Liver (tissue), 9 donors: ENCODE data around the gene ZNF837. TPM values are rescaled to one million over a fixed set of nuclear protein-coding genes. Genes with fewer than 3 reads are reported as not detected.
A peak's percentile ranks its signal among the peaks of the same experiment; 100 is the strongest.

ENCODE experiments used
- DNase-seq: peaks from one replicate; pipeline ENCODE4 v3.0.0-alpha.2; 2017; ENCODE audit warnings: low spot score
- H3K27ac ChIP-seq, 2 donors: one replicate each; pipeline ENCODE4 v1.7.0; 2013; ENCODE audit warnings: inconsistent platforms in 2 of 2, low read length in 2 of 2, control low read depth in 1 of 2, low read depth in 1 of 2, mild to moderate bottlenecking in 1 of 2
- H3K27me3 ChIP-seq, 4 donors: one replicate each; pipeline versions ENCODE4 v1.6.1 to v1.7.0; 2013; ENCODE audit warnings: low read length in 3 of 4, inconsistent platforms in 1 of 4, mild to moderate bottlenecking in 1 of 4, moderate library complexity in 1 of 4; ENCODE audit not compliant: control insufficient read depth in 4 of 4, insufficient read depth in 4 of 4
- H3K36me3 ChIP-seq, 4 donors: one replicate each; pipeline versions ENCODE4 v1.6.1 to v1.7.0; 2013; ENCODE audit warnings: low read length in 3 of 4, mild to moderate bottlenecking in 3 of 4, low read depth in 1 of 4, moderate library complexity in 1 of 4; ENCODE audit not compliant: control insufficient read depth in 4 of 4, insufficient read depth in 3 of 4
- H3K4me1 ChIP-seq, 4 donors: one replicate each; pipeline versions ENCODE4 v1.6.1 to v1.7.0; 2013; ENCODE audit warnings: low read length in 3 of 4, mild to moderate bottlenecking in 3 of 4, moderate library complexity in 1 of 4; ENCODE audit not compliant: control insufficient read depth in 4 of 4, insufficient read depth in 4 of 4
- H3K4me3 ChIP-seq, 3 donors: one replicate each; pipeline versions ENCODE4 v1.6.1 to v1.7.0; 2013; ENCODE audit warnings: low read length in 3 of 3, control low read depth in 1 of 3, low read depth in 1 of 3, mild to moderate bottlenecking in 1 of 3
- H3K9ac ChIP-seq, 2 donors: one replicate each; pipeline ENCODE4 v1.7.0; 2013; ENCODE audit warnings: low read length in 2 of 2, mild to moderate bottlenecking in 2 of 2, moderate library complexity in 2 of 2, control low read depth in 1 of 2, low read depth in 1 of 2
- H3K9me3 ChIP-seq, 4 donors: one replicate each; pipeline versions ENCODE4 v1.6.1 to v1.7.0; 2013; ENCODE audit warnings: low read length in 3 of 4; ENCODE audit not compliant: control insufficient read depth in 4 of 4
- ATF3 ChIP-seq: IDR thresholded peaks from 2 replicates; pipeline ENCODE4 v1.6.1; 2016; ENCODE audit warnings: antibody characterized with exemption
- CTCF ChIP-seq: fragments of 150-350 bp; IDR thresholded peaks from 2 replicates; pipeline ENCODE4 v1.5.1; 2017; ENCODE audit warnings: improper control_type of control experiment, low read depth, low read length; ENCODE audit not compliant: missing input control
- EGR1 ChIP-seq, 2 donors: IDR thresholded peaks; 2 replicates each; pipeline ENCODE4 v1.6.1; 2016 to 2018; ENCODE audit warnings: antibody characterized with exemption in 2 of 2, low read depth in 2 of 2
- FOXA1 ChIP-seq: IDR thresholded peaks from 2 replicates; pipeline ENCODE4 v1.6.1; 2016; ENCODE audit warnings: antibody characterized with exemption
- FOXA2 ChIP-seq: IDR thresholded peaks from 2 replicates; pipeline ENCODE4 v1.6.1; 2016; ENCODE audit warnings: antibody characterized with exemption
- GABPA ChIP-seq, 2 donors: IDR thresholded peaks in 1 of 2; conservative IDR thresholded peaks in 1 of 2; 2 replicates each; pipeline ENCODE4 v1.6.1; 2016; ENCODE audit warnings: antibody characterized with exemption in 2 of 2, mild to moderate bottlenecking in 1 of 2, moderate library complexity in 1 of 2
- HNF4A ChIP-seq, 2 donors: conservative IDR thresholded peaks; 2 replicates each; pipeline ENCODE4 v1.6.1; 2016; ENCODE audit warnings: antibody characterized with exemption in 2 of 2, mild to moderate bottlenecking in 2 of 2
- HNF4G ChIP-seq: IDR thresholded peaks from 2 replicates; pipeline ENCODE4 v1.6.1; 2016; ENCODE audit warnings: antibody characterized with exemption
- JUND ChIP-seq, 2 donors: IDR thresholded peaks; 2 replicates each; pipeline ENCODE4 v1.6.1; 2016; ENCODE audit warnings: antibody characterized with exemption in 2 of 2
- MAX ChIP-seq: IDR thresholded peaks from 2 replicates; pipeline ENCODE4 v1.6.1; 2016; ENCODE audit warnings: antibody characterized with exemption
- NR2F2 ChIP-seq: IDR thresholded peaks from 2 replicates; pipeline ENCODE4 v1.6.1; 2016; ENCODE audit warnings: antibody characterized with exemption
- RAD21 ChIP-seq, 2 donors: IDR thresholded peaks; 2 replicates each; pipeline ENCODE4 v1.6.1; 2016; ENCODE audit warnings: antibody characterized with exemption in 2 of 2, mild to moderate bottlenecking in 2 of 2
- REST ChIP-seq: IDR thresholded peaks from 2 replicates; pipeline ENCODE4 v1.6.1; 2016; ENCODE audit warnings: antibody characterized with exemption, mild to moderate bottlenecking
- RXRA ChIP-seq, 2 donors: IDR thresholded peaks; 2 replicates each; pipeline ENCODE4 v1.6.1; 2017 to 2018; ENCODE audit warnings: antibody characterized with exemption in 2 of 2, mild to moderate bottlenecking in 1 of 2
- SP1 ChIP-seq: IDR thresholded peaks from 2 replicates; pipeline ENCODE4 v1.6.1; 2018; ENCODE audit warnings: antibody characterized with exemption, mild to moderate bottlenecking
- YY1 ChIP-seq: IDR thresholded peaks from 2 replicates; pipeline ENCODE4 v1.6.1; 2016; ENCODE audit warnings: antibody characterized with exemption, mild to moderate bottlenecking
- ZBTB33 ChIP-seq: IDR thresholded peaks from 2 replicates; pipeline ENCODE4 v1.6.1; 2016; ENCODE audit warnings: antibody characterized with exemption
- WGBS: extraction: QIAGEN DNeasy Blood & Tissue Kit; methylation state at CpG from one replicate; pipeline ENCODE4 v1.1.7; 2013; 5-methylcytosine and 5-hydroxymethylcytosine counted together
- polyA plus RNA-seq, 2 donors: library from polyadenylated mRNA; stranded (reverse) in 1 of 2; unstranded in 1 of 2; fragments of 200-250 nt in 1 of 2; fragments of >200 nt in 1 of 2; fragmentation: Nextera tagmentation in 1 of 2; extraction: Ambion mirVana in 1 of 2; gene quantifications; one replicate each; pipeline versions ENCODE4 v1.2.1 to v1.2.3, GENCODE V29; 2013 to 2015
- total RNA-seq, 2 donors: library from RNA; depleted of rRNA; stranded (reverse); fragments of >200 nt; gene quantifications; one replicate each; pipeline ENCODE4 v1.2.3, GENCODE V29; 2014
- donor health status: healthy.
- donor health status: healthy.
- donor health status: healthy.
- donor health status: healthy.
- donor health status: healthy.

Gene ZNF837
- total and polyA plus RNA-seq, 4 donors, result 0.54 to 3.6 (median 2.3) TPM

GRCh38 chr19:58374200-58374599 lies 6.6 kb downstream of the ZNF837 start:
- no peak overlapping the region for H3K9ac ChIP-seq
- H3K4me3 ChIP-seq, result no peak overlapping the region
- H3K27me3 ChIP-seq, result no peaks in the 10 kb centered on the region
- DNase-seq, result no peak
- peaks cover 4 to 25% (median 18%) of the 10 kb centered on the region in 4 donors for H3K4me1 ChIP-seq
- 86% methylated on average over 4 of the region's 4 CpGs for WGBS
- no peak for TF ChIP-seq CTCF
- no peak for TF ChIP-seq HNF4G
- no peak for TF ChIP-seq FOXA1
- TF ChIP-seq MAX, result no peak
- no peak for TF ChIP-seq ZBTB33
- TF ChIP-seq REST, result no peak
- no peak for TF ChIP-seq ATF3
- no peak for TF ChIP-seq NR2F2
- no peak for TF ChIP-seq GABPA (IDR thresholded peaks at IDR 0.05 in 1 of 2, conservative IDR thresholded peaks at IDR 0.05 in 1 of 2)
- no peak for TF ChIP-seq FOXA2
- no peak for TF ChIP-seq YY1
- no peak for TF ChIP-seq EGR1 (IDR thresholded peaks at IDR 0.05; ENCODE audit: low read depth in 2 of 2)
- H3K27ac ChIP-seq, result no peak overlapping the region
- H3K9me3 ChIP-seq, result no peaks in the 10 kb centered on the region
- peaks cover 0 to 2% (median 0%) of the 10 kb centered on the region in 4 donors for H3K36me3 ChIP-seq

- H3K4me3 ChIP-seq, result no peak overlapping the region
- no peaks in the 10 kb centered on the region for H3K9me3 ChIP-seq
- no peak for TF ChIP-seq JUND (IDR thresholded peaks at IDR 0.05)
- no peak for TF ChIP-seq NR2F2
- no peak for TF ChIP-seq FOXA2
- TF ChIP-seq HNF4G, result no peak
- peak; percentile 39 to 55 for TF ChIP-seq RXRA (IDR thresholded peaks at IDR 0.05)
- TF ChIP-seq FOXA1, result no peak
- no peak for TF ChIP-seq ZBTB33
- peak; percentile 65 to 77 for TF ChIP-seq RAD21 (IDR thresholded peaks at IDR 0.05)
- peak; percentile 9 for TF ChIP-seq SP1
- TF ChIP-seq EGR1 (IDR thresholded peaks at IDR 0.05; ENCODE audit: low read depth in 2 of 2), result no peak
- peak; percentile 40 for TF ChIP-seq CTCF
- peak; percentile 15 to 29 for TF ChIP-seq HNF4A (conservative IDR thresholded peaks at IDR 0.05)
- no peak for TF ChIP-seq ATF3
- H3K36me3 ChIP-seq, result peaks cover 0 to 2% (median 0%) of the 10 kb centered on the region in 4 donors
- H3K9ac ChIP-seq, result no peak overlapping the region
- H3K4me1 ChIP-seq, result peaks cover 4 to 22% (median 15%) of the 10 kb centered on the region in 4 donors
- DNase-seq, result no peak
- H3K27me3 ChIP-seq, result no peaks in the 10 kb centered on the region
- 45% methylated on average over 15 of the region's 15 CpGs for WGBS
- peak overlapping the region; percentile 7 to 41 for H3K27ac ChIP-seq
Observed at GRCh38 chr19:58372311-58373133, 8.3 kb downstream of the ZNF837 start.
